Measurements from ENCODE around the gene GRID1.
"Not testable (repeated sequence)": the region's sequence is repeated elsewhere in the genome, so short reads cannot be mapped to it uniquely, and the experiment has no call there.

Gene GRID1

GRCh38 chr10:86095061-86095460 is 271.5 kb downstream of the GRID1 start:
- H3K27me3 ChIP-seq (ENCODE audit: control insufficient read depth in 2 of 2, insufficient read depth in 2 of 2, low read length in 2 of 2); H3K9ac ChIP-seq (ENCODE audit: low read depth in 1 of 2, low read length in 2 of 2); H3K27ac ChIP-seq (ENCODE audit: low read depth in 2 of 2, low read length in 2 of 2); H3K4me3 ChIP-seq (ENCODE audit: low read length in 2 of 2); H3K4me1 ChIP-seq (ENCODE audit: control insufficient read depth in 2 of 2, insufficient read depth in 2 of 2, low read length in 2 of 2); H3K9me3 ChIP-seq (ENCODE audit: control insufficient read depth in 2 of 2, low read length in 2 of 2); H3K36me3 ChIP-seq (ENCODE audit: control insufficient read depth in 2 of 2, insufficient read depth in 2 of 2, low read length in 2 of 2): not testable (repeated sequence)

DNA sequence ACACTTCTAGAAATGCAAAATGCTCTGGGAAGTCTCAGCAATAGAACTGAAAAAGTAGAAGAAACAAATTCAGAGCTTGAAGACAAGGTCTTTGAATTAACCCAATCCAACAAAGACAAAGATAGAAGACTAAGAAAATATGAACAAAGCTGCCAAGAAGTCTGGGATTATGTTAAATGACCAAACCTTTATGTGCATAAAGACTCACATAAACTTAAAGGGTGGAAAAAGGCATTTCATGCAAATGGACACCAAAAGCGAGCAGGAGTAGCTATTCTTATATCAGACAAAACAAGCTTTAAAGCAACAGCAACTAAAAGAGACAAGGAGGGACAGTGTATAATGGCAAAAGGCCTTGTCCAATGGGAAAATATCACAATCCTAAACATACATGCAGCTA is 274.3 kb downstream of the GRID1 start:
- not testable (repeated sequence) for H3K27ac ChIP-seq (ENCODE audit: low read depth in 2 of 2, low read length in 2 of 2); H3K36me3 ChIP-seq (ENCODE audit: control insufficient read depth in 2 of 2, insufficient read depth in 2 of 2, low read length in 2 of 2); H3K9me3 ChIP-seq (ENCODE audit: control insufficient read depth in 2 of 2, low read length in 2 of 2); H3K4me3 ChIP-seq (ENCODE audit: low read length in 2 of 2); H3K27me3 ChIP-seq (ENCODE audit: control insufficient read depth in 2 of 2, insufficient read depth in 2 of 2, low read length in 2 of 2); H3K9ac ChIP-seq (ENCODE audit: low read depth in 1 of 2, low read length in 2 of 2); H3K4me1 ChIP-seq (ENCODE audit: control insufficient read depth in 2 of 2, insufficient read depth in 2 of 2, low read length in 2 of 2)

DNA sequence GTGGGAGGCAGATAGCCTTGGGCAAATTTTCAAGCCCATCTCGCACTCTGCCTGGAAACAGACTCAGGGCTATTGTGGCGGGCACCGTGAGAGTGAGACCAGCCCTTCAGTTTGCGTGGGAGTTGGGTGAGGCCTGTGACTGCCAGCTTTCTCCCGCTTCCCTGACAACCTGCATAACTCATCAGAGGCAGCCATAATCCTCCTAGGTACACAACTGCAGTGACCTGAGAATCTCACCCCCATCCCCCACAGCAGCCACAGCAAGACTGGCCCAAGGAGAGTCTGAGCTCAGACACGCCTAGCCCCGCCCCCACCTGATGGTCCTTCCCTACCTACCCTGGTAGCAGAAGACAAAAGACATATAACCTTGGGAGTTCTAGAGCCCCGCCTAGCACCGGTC is 275.4 kb downstream of the GRID1 start:
- no peak overlapping the region for H3K4me3 ChIP-seq (ENCODE audit: low read length in 2 of 2)
- H3K4me1 ChIP-seq (ENCODE audit: control insufficient read depth in 2 of 2, insufficient read depth in 2 of 2, low read length in 2 of 2), result no peaks in the 10 kb centered on the region
- no peak overlapping the region for H3K27ac ChIP-seq (ENCODE audit: low read depth in 2 of 2, low read length in 2 of 2)
- H3K9ac ChIP-seq (ENCODE audit: low read depth in 1 of 2, low read length in 2 of 2), result no peak overlapping the region
- H3K9me3 ChIP-seq (ENCODE audit: control insufficient read depth in 2 of 2, low read length in 2 of 2), result no peaks in the 10 kb centered on the region
- H3K27me3 ChIP-seq (ENCODE audit: control insufficient read depth in 2 of 2, insufficient read depth in 2 of 2, low read length in 2 of 2), result no peaks in the 10 kb centered on the region
- H3K36me3 ChIP-seq (ENCODE audit: control insufficient read depth in 2 of 2, insufficient read depth in 2 of 2, low read length in 2 of 2), result no peaks in the 10 kb centered on the region

GRCh38 chr10:86090807-86091206 is 275.8 kb downstream of the GRID1 start:
- Histone ChIP-seq H3K27ac (ENCODE audit: low read depth in 2 of 2, low read length in 2 of 2) (no peak overlapping the region), H3K9me3 (ENCODE audit: control insufficient read depth in 2 of 2, low read length in 2 of 2) (no peaks in the 10 kb centered on the region)

GRCh38 chr10:86087716-86088115 is 278.9 kb downstream of the GRID1 start:
- H3K4me1 ChIP-seq (ENCODE audit: control insufficient read depth in 2 of 2, insufficient read depth in 2 of 2, low read length in 2 of 2), result no peaks in the 10 kb centered on the region
- no peaks in the 10 kb centered on the region for H3K27me3 ChIP-seq (ENCODE audit: control insufficient read depth in 2 of 2, insufficient read depth in 2 of 2, low read length in 2 of 2)
- no peak overlapping the region for H3K27ac ChIP-seq (ENCODE audit: low read depth in 2 of 2, low read length in 2 of 2)
- no peak overlapping the region for H3K9ac ChIP-seq (ENCODE audit: low read depth in 1 of 2, low read length in 2 of 2)
- no peaks in the 10 kb centered on the region for H3K36me3 ChIP-seq (ENCODE audit: control insufficient read depth in 2 of 2, insufficient read depth in 2 of 2, low read length in 2 of 2)
- no peak overlapping the region for H3K4me3 ChIP-seq (ENCODE audit: low read length in 2 of 2)
- no peaks in the 10 kb centered on the region for H3K9me3 ChIP-seq (ENCODE audit: control insufficient read depth in 2 of 2, low read length in 2 of 2)

More at GRCh38 chr10:86090807-86091206, 275.8 kb downstream of the GRID1 start:
- Histone ChIP-seq H3K4me3 (ENCODE audit: low read length in 2 of 2) (no peak overlapping the region), H3K4me1 (ENCODE audit: control insufficient read depth in 2 of 2, insufficient read depth in 2 of 2, low read length in 2 of 2) (no peaks in the 10 kb centered on the region), H3K27me3 (ENCODE audit: control insufficient read depth in 2 of 2, insufficient read depth in 2 of 2, low read length in 2 of 2) (no peaks in the 10 kb centered on the region), H3K9ac (ENCODE audit: low read depth in 1 of 2, low read length in 2 of 2) (no peak overlapping the region), H3K36me3 (ENCODE audit: control insufficient read depth in 2 of 2, insufficient read depth in 2 of 2, low read length in 2 of 2) (no peaks in the 10 kb centered on the region)

DNA sequence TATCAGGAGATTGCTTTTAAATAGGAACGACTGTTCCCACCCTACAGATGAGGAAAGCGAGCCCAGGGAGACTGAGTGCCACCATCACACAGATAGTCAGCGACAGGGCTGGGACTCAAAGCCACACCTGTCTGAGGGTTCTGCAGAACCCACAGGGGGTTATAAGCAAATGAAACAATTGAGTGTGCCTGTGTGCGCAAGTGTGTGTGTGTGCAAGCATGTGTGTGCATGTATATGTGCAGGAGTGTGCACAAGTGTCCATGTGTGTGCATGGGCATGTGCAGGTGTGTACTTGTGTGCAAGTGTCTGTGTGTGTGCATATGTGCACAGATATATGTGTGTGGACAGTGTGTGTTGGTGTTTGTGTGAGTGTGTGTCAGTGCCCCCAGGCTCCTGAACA is 280.2 kb downstream of the GRID1 start:
- H3K4me1 ChIP-seq (ENCODE audit: control insufficient read depth in 2 of 2, insufficient read depth in 2 of 2, low read length in 2 of 2), result no peaks in the 10 kb centered on the region
- H3K27me3 ChIP-seq (ENCODE audit: control insufficient read depth in 2 of 2, insufficient read depth in 2 of 2, low read length in 2 of 2), result no peaks in the 10 kb centered on the region
- H3K36me3 ChIP-seq (ENCODE audit: control insufficient read depth in 2 of 2, insufficient read depth in 2 of 2, low read length in 2 of 2), result no peaks in the 10 kb centered on the region
- H3K4me3 ChIP-seq (ENCODE audit: low read length in 2 of 2), result no peak overlapping the region
- H3K9ac ChIP-seq (ENCODE audit: low read depth in 1 of 2, low read length in 2 of 2), result no peak overlapping the region
- no peak overlapping the region for H3K27ac ChIP-seq (ENCODE audit: low read depth in 2 of 2, low read length in 2 of 2)
- H3K9me3 ChIP-seq (ENCODE audit: control insufficient read depth in 2 of 2, low read length in 2 of 2), result no peaks in the 10 kb centered on the region

GRCh38 chr10:86085686-86086085 is 280.9 kb downstream of the GRID1 start:
- no peak overlapping the region for H3K9ac ChIP-seq (ENCODE audit: low read depth in 1 of 2, low read length in 2 of 2)
- no peaks in the 10 kb centered on the region for H3K9me3 ChIP-seq (ENCODE audit: control insufficient read depth in 2 of 2, low read length in 2 of 2)
- no peaks in the 10 kb centered on the region for H3K36me3 ChIP-seq (ENCODE audit: control insufficient read depth in 2 of 2, insufficient read depth in 2 of 2, low read length in 2 of 2)
- peaks cover 0 to 2% of the 10 kb centered on the region in 2 donors for H3K27me3 ChIP-seq (ENCODE audit: control insufficient read depth in 2 of 2, insufficient read depth in 2 of 2, low read length in 2 of 2)
- no peaks in the 10 kb centered on the region for H3K4me1 ChIP-seq (ENCODE audit: control insufficient read depth in 2 of 2, insufficient read depth in 2 of 2, low read length in 2 of 2)
- H3K27ac ChIP-seq (ENCODE audit: low read depth in 2 of 2, low read length in 2 of 2), result no peak overlapping the region
- no peak overlapping the region for H3K4me3 ChIP-seq (ENCODE audit: low read length in 2 of 2)

GRCh38 chr10:86085136-86085535 is 281.5 kb downstream of the GRID1 start:
- Histone ChIP-seq H3K4me3 (ENCODE audit: low read length in 2 of 2) (no peak overlapping the region), H3K9me3 (ENCODE audit: control insufficient read depth in 2 of 2, low read length in 2 of 2) (no peaks in the 10 kb centered on the region), H3K9ac (ENCODE audit: low read depth in 1 of 2, low read length in 2 of 2) (no peak overlapping the region), H3K4me1 (ENCODE audit: control insufficient read depth in 2 of 2, insufficient read depth in 2 of 2, low read length in 2 of 2) (no peaks in the 10 kb centered on the region), H3K27me3 (ENCODE audit: control insufficient read depth in 2 of 2, insufficient read depth in 2 of 2, low read length in 2 of 2) (peaks cover 0 to 2% of the 10 kb centered on the region in 2 donors), H3K36me3 (ENCODE audit: control insufficient read depth in 2 of 2, insufficient read depth in 2 of 2, low read length in 2 of 2) (no peaks in the 10 kb centered on the region), H3K27ac (ENCODE audit: low read depth in 2 of 2, low read length in 2 of 2) (no peak overlapping the region)

DNA sequence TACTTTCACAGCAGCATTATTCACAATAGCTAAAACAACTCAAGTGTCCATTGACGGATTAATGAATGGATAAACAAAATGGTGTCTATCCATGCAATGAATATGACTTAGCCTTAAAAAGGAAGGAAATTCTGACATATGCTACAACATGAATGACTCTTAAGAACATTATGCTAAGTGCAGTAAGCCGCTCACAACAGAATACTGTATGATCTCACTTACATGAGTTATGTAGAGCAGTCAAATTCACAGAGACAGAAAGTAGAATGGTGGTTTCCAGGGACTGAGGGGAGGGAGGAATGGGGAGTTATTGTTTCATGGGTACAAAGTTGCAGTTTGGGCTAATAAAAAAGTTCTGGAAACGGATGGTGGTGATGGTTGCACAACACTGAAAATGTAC is 282.0 kb downstream of the GRID1 start:
- H3K27me3 ChIP-seq (ENCODE audit: control insufficient read depth in 2 of 2, insufficient read depth in 2 of 2, low read length in 2 of 2), result peaks cover 0 to 2% of the 10 kb centered on the region in 2 donors
- H3K9ac ChIP-seq (ENCODE audit: low read depth in 1 of 2, low read length in 2 of 2), result no peak overlapping the region
- H3K4me3 ChIP-seq (ENCODE audit: low read length in 2 of 2), result no peak overlapping the region
- no peaks in the 10 kb centered on the region for H3K4me1 ChIP-seq (ENCODE audit: control insufficient read depth in 2 of 2, insufficient read depth in 2 of 2, low read length in 2 of 2)
- no peaks in the 10 kb centered on the region for H3K36me3 ChIP-seq (ENCODE audit: control insufficient read depth in 2 of 2, insufficient read depth in 2 of 2, low read length in 2 of 2)
- no peak overlapping the region for H3K27ac ChIP-seq (ENCODE audit: low read depth in 2 of 2, low read length in 2 of 2)
- H3K9me3 ChIP-seq (ENCODE audit: control insufficient read depth in 2 of 2, low read length in 2 of 2), result no peaks in the 10 kb centered on the region

GRCh38 chr10:86083664-86084175 is 282.9 kb downstream of the GRID1 start:
- no peaks in the 10 kb centered on the region for H3K4me1 ChIP-seq (ENCODE audit: control insufficient read depth in 2 of 2, insufficient read depth in 2 of 2, low read length in 2 of 2)
- no peak overlapping the region for H3K9ac ChIP-seq (ENCODE audit: low read depth in 1 of 2, low read length in 2 of 2)
- H3K27ac ChIP-seq (ENCODE audit: low read depth in 2 of 2, low read length in 2 of 2), result no peak overlapping the region
- no peaks in the 10 kb centered on the region for H3K9me3 ChIP-seq (ENCODE audit: control insufficient read depth in 2 of 2, low read length in 2 of 2)
- H3K36me3 ChIP-seq (ENCODE audit: control insufficient read depth in 2 of 2, insufficient read depth in 2 of 2, low read length in 2 of 2), result no peaks in the 10 kb centered on the region
- H3K4me3 ChIP-seq (ENCODE audit: low read length in 2 of 2), result no peak overlapping the region
- H3K27me3 ChIP-seq (ENCODE audit: control insufficient read depth in 2 of 2, insufficient read depth in 2 of 2, low read length in 2 of 2), result peaks cover 0 to 2% of the 10 kb centered on the region in 2 donors

DNA sequence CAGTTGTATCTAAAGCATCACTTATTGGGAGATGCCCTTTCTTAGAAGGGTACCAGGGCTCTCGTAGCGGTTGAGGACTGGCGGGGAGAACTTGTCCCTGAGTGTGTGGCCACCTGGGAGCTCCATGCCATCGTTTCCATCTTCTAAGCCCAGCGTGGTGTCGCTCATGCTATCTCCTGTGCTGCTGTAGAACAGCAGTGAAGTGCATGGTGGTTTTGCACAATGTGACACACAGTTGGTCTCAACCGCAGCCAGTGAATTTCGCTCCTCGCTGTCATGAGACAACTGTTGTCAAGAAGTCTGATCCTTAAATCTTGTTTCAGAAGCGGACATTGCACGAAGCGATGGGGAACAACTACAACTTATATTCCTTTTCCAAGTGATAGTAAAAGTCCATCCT is 283.4 kb downstream of the GRID1 start:
- no peaks in the 10 kb centered on the region for H3K4me1 ChIP-seq (ENCODE audit: control insufficient read depth in 2 of 2, insufficient read depth in 2 of 2, low read length in 2 of 2)
- no peaks in the 10 kb centered on the region for H3K9me3 ChIP-seq (ENCODE audit: control insufficient read depth in 2 of 2, low read length in 2 of 2)
- H3K9ac ChIP-seq (ENCODE audit: low read depth in 1 of 2, low read length in 2 of 2), result no peak overlapping the region
- no peaks in the 10 kb centered on the region for H3K36me3 ChIP-seq (ENCODE audit: control insufficient read depth in 2 of 2, insufficient read depth in 2 of 2, low read length in 2 of 2)
- H3K4me3 ChIP-seq (ENCODE audit: low read length in 2 of 2), result no peak overlapping the region
- peaks cover 0 to 2% of the 10 kb centered on the region in 2 donors for H3K27me3 ChIP-seq (ENCODE audit: control insufficient read depth in 2 of 2, insufficient read depth in 2 of 2, low read length in 2 of 2)
- no peak overlapping the region for H3K27ac ChIP-seq (ENCODE audit: low read depth in 2 of 2, low read length in 2 of 2)
